Stimulated activated naive CD4-positive, alpha-beta T cell (primary cell): ENCODE measurements around the gene KCNQ5.

Source experiments
- DNase-seq, 6 experiments: peaks; one replicate each; lab custom pipeline; 2025; lab: John Stamatoyannopoulos, UW

KCNQ5 gene

GRCh38 chr6:72741083-72741482 is 119.2 kb downstream of the KCNQ5 start:
- DNase-seq, result no peak

- no peak for DNase-seq
Observed at GRCh38 chr6:72742001-72742673, 120.3 kb downstream of the KCNQ5 start.

GRCh38 chr6:72746276-72746675 is 124.4 kb downstream of the KCNQ5 start:
- no peak for DNase-seq

- no peak for DNase-seq
Observed at GRCh38 chr6:72748759-72749158, 126.9 kb downstream of the KCNQ5 start.

- no peak for DNase-seq
Observed at GRCh38 chr6:72755752-72756151, 133.9 kb downstream of the KCNQ5 start.

- DNase-seq, result no peak
Observed at GRCh38 chr6:72757048-72757447, 135.2 kb downstream of the KCNQ5 start.

GRCh38 chr6:72757926-72758325 is 136.1 kb downstream of the KCNQ5 start:
- no peak for DNase-seq

GRCh38 chr6:72758901-72759300 is 137.0 kb downstream of the KCNQ5 start:
- no peak for DNase-seq

GRCh38 chr6:72760114-72760793 is 138.4 kb downstream of the KCNQ5 start:
- no peak for DNase-seq

- no peak for DNase-seq
Observed at GRCh38 chr6:72761761-72762160, 139.9 kb downstream of the KCNQ5 start.

GRCh38 chr6:72769459-72770125 is 147.7 kb downstream of the KCNQ5 start:
- DNase-seq, result no peak

- no peak for DNase-seq
Observed at GRCh38 chr6:72770959-72771358, 149.1 kb downstream of the KCNQ5 start.

- DNase-seq, result no peak
Observed at GRCh38 chr6:72776456-72776855, 154.6 kb downstream of the KCNQ5 start.

- DNase-seq, result no peak
Observed at GRCh38 chr6:72781624-72782023, 159.8 kb downstream of the KCNQ5 start.

GRCh38 chr6:72783035-72783434 is 161.2 kb downstream of the KCNQ5 start:
- DNase-seq, result no peak

GRCh38 chr6:72783666-72784065 is 161.8 kb downstream of the KCNQ5 start:
- DNase-seq, result no peak

- DNase-seq, result no peak
Observed at GRCh38 chr6:72784071-72784470, 162.2 kb downstream of the KCNQ5 start.

- no peak for DNase-seq
Observed at GRCh38 chr6:72784581-72784980, 162.7 kb downstream of the KCNQ5 start.

GRCh38 chr6:72787391-72788031 is 165.6 kb downstream of the KCNQ5 start:
- no peak for DNase-seq

- DNase-seq, result no peak
Observed at GRCh38 chr6:72788188-72788587, 166.3 kb downstream of the KCNQ5 start.

- DNase-seq, result no peak
Observed at GRCh38 chr6:72789145-72789544, 167.3 kb downstream of the KCNQ5 start.

GRCh38 chr6:72792692-72793091 is 170.8 kb downstream of the KCNQ5 start:
- DNase-seq, result no peak
